Activated naive CD8-positive, alpha-beta T cell (primary cell): ENCODE data around the gene CD96.
"Not testable (repeated sequence)": the region's sequence is repeated elsewhere in the genome, so short reads cannot be mapped to it uniquely, and the experiment has no call there.

ENCODE experiments used
- H3K27ac Mint-ChIP-seq: one replicate; pipeline ENCODE4 v1.8.0; 2021; ENCODE audit warnings: mixed read lengths
- H3K27me3 Mint-ChIP-seq: one replicate; pipeline ENCODE4 v1.8.0; 2021; ENCODE audit warnings: mixed read lengths
- H3K36me3 Mint-ChIP-seq: one replicate; pipeline ENCODE4 v1.8.0; 2021; ENCODE audit warnings: mixed read lengths
- H3K4me1 Mint-ChIP-seq: one replicate; pipeline ENCODE4 v1.8.0; 2021; ENCODE audit warnings: low read depth, mixed read lengths
- H3K4me3 Mint-ChIP-seq: one replicate; pipeline ENCODE4 v1.8.0; 2021; ENCODE audit warnings: mild to moderate bottlenecking, mixed read lengths
- H3K9me3 Mint-ChIP-seq: one replicate; pipeline ENCODE4 v1.8.0; 2021; ENCODE audit warnings: low read depth, mixed read lengths

Gene CD96

GRCh38 chr3:111650378-111651275 lies 108.6 kb downstream of the CD96 start:
- no peaks in the 10 kb centered on the region for H3K27me3 Mint-ChIP-seq
- no peak overlapping the region for H3K4me3 Mint-ChIP-seq
- H3K36me3 Mint-ChIP-seq: peaks cover 43% of the 10 kb centered on the region
- peak overlapping the region; percentile 59 for H3K27ac Mint-ChIP-seq
- H3K4me1 Mint-ChIP-seq: peaks cover 4% of the 10 kb centered on the region
- no peaks in the 10 kb centered on the region for H3K9me3 Mint-ChIP-seq

GRCh38 chr3:111652492-111653180 lies 110.6 kb downstream of the CD96 start:
- no peaks in the 10 kb centered on the region for H3K9me3 Mint-ChIP-seq
- no peak overlapping the region for H3K27ac Mint-ChIP-seq
- H3K36me3 Mint-ChIP-seq: peaks cover 33% of the 10 kb centered on the region
- no peak overlapping the region for H3K4me3 Mint-ChIP-seq
- H3K27me3 Mint-ChIP-seq: no peaks in the 10 kb centered on the region
- H3K4me1 Mint-ChIP-seq: peaks cover 4% of the 10 kb centered on the region

GRCh38 chr3:111653766-111654165 lies 111.8 kb downstream of the CD96 start:
- H3K27me3 Mint-ChIP-seq: no peaks in the 10 kb centered on the region
- H3K9me3 Mint-ChIP-seq: no peaks in the 10 kb centered on the region
- H3K36me3 Mint-ChIP-seq: peaks cover 39% of the 10 kb centered on the region
- H3K4me1 Mint-ChIP-seq: peaks cover 4% of the 10 kb centered on the region
- H3K4me3 Mint-ChIP-seq: no peak overlapping the region
- H3K27ac Mint-ChIP-seq: peak overlapping the region; percentile 3

- Mint-ChIP-seq H3K4me3 (no peak overlapping the region), H3K36me3 (peaks cover 55% of the 10 kb centered on the region), H3K9me3 (peaks cover 12% of the 10 kb centered on the region)
These were observed 120.0 kb downstream of the CD96 start for GRCh38 chr3:111662012-111662411.

GRCh38 chr3:111662907-111663306 lies 120.9 kb downstream of the CD96 start:
- Mint-ChIP-seq H3K9me3 (peaks cover 12% of the 10 kb centered on the region), H3K27ac (peak overlapping the region; percentile 61), H3K4me1 (peaks cover 28% of the 10 kb centered on the region), H3K27me3 (no peaks in the 10 kb centered on the region), H3K36me3 (peaks cover 53% of the 10 kb centered on the region), H3K4me3 (no peak overlapping the region)

More at GRCh38 chr3:111662012-111662411, 120.0 kb downstream of the CD96 start:
- Mint-ChIP-seq H3K27me3 (no peaks in the 10 kb centered on the region), H3K4me1 (peaks cover 19% of the 10 kb centered on the region), H3K27ac (no peak overlapping the region)

- H3K4me3 Mint-ChIP-seq: peak overlapping the region; percentile 8
- no peaks in the 10 kb centered on the region for H3K27me3 Mint-ChIP-seq
These were observed 124.2 kb downstream of the CD96 start for GRCh38 chr3:111666041-111666735.

GRCh38 chr3:111667170-111667569 lies 125.2 kb downstream of the CD96 start:
- Mint-ChIP-seq H3K36me3 (peaks cover 20% of the 10 kb centered on the region), H3K27me3 (no peaks in the 10 kb centered on the region), H3K27ac (peak overlapping the region; percentile 97), H3K4me3 (peak overlapping the region; percentile 73), H3K9me3 (peaks cover 8% of the 10 kb centered on the region), H3K4me1 (peaks cover 59% of the 10 kb centered on the region)

More at GRCh38 chr3:111666041-111666735, 124.2 kb downstream of the CD96 start:
- Mint-ChIP-seq H3K4me1 (peaks cover 53% of the 10 kb centered on the region), H3K36me3 (peaks cover 25% of the 10 kb centered on the region), H3K27ac (peak overlapping the region; percentile 97), H3K9me3 (peaks cover 8% of the 10 kb centered on the region)

GRCh38 chr3:111667621-111668239 lies 125.7 kb downstream of the CD96 start:
- H3K4me1 Mint-ChIP-seq: peaks cover 65% of the 10 kb centered on the region
- H3K4me3 Mint-ChIP-seq: peak overlapping the region; percentile 73
- H3K27ac Mint-ChIP-seq: peak overlapping the region; percentile 97
- H3K9me3 Mint-ChIP-seq: peaks cover 3% of the 10 kb centered on the region
- H3K27me3 Mint-ChIP-seq: no peaks in the 10 kb centered on the region
- H3K36me3 Mint-ChIP-seq: peaks cover 15% of the 10 kb centered on the region

- Mint-ChIP-seq H3K4me1 (peaks cover 71% of the 10 kb centered on the region), H3K36me3 (peaks cover 11% of the 10 kb centered on the region), H3K9me3 (no peaks in the 10 kb centered on the region), H3K27ac (peak overlapping the region; percentile 89), H3K4me3 (no peak overlapping the region), H3K27me3 (no peaks in the 10 kb centered on the region)
These were observed 126.3 kb downstream of the CD96 start for GRCh38 chr3:111668326-111668725.

GRCh38 chr3:111668888-111669488 lies 127.0 kb downstream of the CD96 start:
- Mint-ChIP-seq H3K36me3 (peaks cover 8% of the 10 kb centered on the region), H3K9me3 (no peaks in the 10 kb centered on the region), H3K27me3 (no peaks in the 10 kb centered on the region), H3K27ac (peak overlapping the region; percentile 89), H3K4me1 (peaks cover 78% of the 10 kb centered on the region), H3K4me3 (peak overlapping the region; percentile 44)

- peaks cover 79% of the 10 kb centered on the region for H3K4me1 Mint-ChIP-seq
- H3K9me3 Mint-ChIP-seq: no peaks in the 10 kb centered on the region
- H3K4me3 Mint-ChIP-seq: no peak overlapping the region
- peak overlapping the region; percentile 89 for H3K27ac Mint-ChIP-seq
- peaks cover 8% of the 10 kb centered on the region for H3K36me3 Mint-ChIP-seq
- H3K27me3 Mint-ChIP-seq: no peaks in the 10 kb centered on the region
These were observed 128.1 kb downstream of the CD96 start for GRCh38 chr3:111669926-111670630.

GRCh38 chr3:111672461-111672860 lies 130.5 kb downstream of the CD96 start:
- peak overlapping the region; percentile 98 for H3K4me3 Mint-ChIP-seq
- not testable (repeated sequence) for H3K27me3 Mint-ChIP-seq, H3K9me3 Mint-ChIP-seq, H3K36me3 Mint-ChIP-seq
- peak overlapping the region; percentile 99 for H3K27ac Mint-ChIP-seq
- peaks cover 80% of the 10 kb centered on the region for H3K4me1 Mint-ChIP-seq

- Mint-ChIP-seq H3K4me3 (peak overlapping the region; percentile 98), H3K36me3 (no peaks in the 10 kb centered on the region), H3K27ac (peak overlapping the region; percentile 99), H3K4me1 (peaks cover 80% of the 10 kb centered on the region), H3K27me3 (no peaks in the 10 kb centered on the region), H3K9me3 (no peaks in the 10 kb centered on the region)
These were observed 133.8 kb downstream of the CD96 start for GRCh38 chr3:111675846-111676210.
